Measurements from ENCODE around the gene ZCCHC14.
A peak's percentile ranks its signal among the peaks of the same experiment; 100 is the strongest.

The ZCCHC14 gene

DNA sequence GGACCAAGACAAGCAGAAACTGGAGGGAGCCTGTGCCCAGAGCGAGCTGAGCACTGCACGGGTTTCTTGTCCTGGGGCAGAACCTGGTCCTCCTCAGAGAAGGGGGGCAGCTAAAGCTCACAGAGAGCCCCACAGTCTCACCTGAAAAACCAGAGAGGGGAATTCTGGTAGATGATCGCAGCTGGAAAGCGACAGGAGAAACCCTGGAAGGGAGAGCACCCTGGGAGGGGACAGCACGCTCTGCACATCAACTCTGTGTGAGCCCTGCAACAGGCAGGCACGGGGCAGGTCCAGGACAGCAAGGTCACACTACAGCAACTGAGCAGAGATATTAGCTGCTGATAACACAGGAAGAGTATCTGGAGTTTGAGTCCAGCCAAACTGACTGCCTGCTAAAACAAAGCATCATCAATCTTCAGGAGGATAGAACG lies 18.2 kb downstream of the ZCCHC14 start:
- ATAC-seq = no peak

GRCh38 chr16:87474017-87474416 lies 18.8 kb downstream of the ZCCHC14 start:
- ATAC-seq = no peak

- ATAC-seq = no peak
These were observed 19.9 kb downstream of the ZCCHC14 start for GRCh38 chr16:87472935-87473334.

- ATAC-seq = no peak
These were observed 20.6 kb downstream of the ZCCHC14 start for GRCh38 chr16:87472142-87472778.

DNA sequence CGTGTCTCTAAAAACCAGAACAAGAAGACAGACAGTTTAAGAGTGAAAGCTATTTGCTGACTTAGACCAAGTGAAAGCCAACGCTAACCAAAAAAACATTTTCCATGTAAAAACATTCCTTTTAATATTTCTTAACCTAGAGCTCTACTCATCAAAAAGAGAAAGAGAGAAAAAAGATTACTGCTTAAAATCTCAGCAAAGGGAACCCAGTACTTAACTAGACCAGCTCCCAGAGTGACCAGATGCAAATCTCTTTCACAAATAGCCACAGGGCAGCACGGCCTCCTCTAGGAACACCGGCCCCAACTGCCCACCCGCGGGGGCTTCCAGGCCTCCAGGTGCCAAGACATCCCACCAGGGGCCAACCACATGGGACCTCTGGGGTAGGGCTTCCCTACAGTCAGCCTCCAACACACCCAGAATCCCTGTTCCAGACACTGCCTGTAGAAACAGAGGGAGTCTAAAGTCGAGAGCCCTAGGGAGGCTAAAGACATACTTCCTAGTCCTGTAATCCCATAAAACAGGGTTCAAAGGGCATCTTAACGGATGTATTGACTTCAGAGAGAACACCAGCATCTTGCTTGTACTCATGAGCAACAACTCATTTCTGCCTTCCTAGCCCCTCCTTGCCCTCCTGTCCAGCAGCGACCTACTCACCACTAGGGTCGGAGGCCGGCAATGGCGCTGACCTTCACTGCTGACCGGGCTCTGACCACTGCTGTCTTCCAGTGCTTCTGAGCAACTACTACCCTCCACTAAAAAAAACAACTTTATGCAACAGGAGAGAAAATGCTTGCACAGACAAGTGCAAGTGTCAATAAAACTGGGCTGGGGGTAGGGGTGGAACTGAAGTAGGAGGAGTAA lies 21.3 kb downstream of the ZCCHC14 start:
- ATAC-seq = no peak

DNA sequence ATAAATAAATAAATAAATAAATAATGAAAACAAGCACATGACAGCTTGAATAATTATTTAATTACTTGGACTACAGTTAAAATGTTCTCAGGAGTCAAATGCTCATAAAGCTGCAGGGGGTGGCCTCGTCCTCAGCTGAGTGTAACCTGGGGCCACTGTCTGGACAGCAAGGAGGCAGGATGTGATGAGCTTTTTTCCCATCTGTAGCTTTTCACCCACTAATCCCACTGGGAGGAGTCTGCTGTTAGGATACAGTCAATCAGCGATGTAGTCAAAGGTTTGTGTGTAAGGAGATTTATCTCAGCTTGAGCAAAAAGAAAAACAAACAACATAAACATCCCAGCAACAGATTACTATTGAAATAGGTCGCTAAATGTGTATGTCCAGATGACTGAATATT lies 22.5 kb downstream of the ZCCHC14 start:
- no peak for ATAC-seq

DNA sequence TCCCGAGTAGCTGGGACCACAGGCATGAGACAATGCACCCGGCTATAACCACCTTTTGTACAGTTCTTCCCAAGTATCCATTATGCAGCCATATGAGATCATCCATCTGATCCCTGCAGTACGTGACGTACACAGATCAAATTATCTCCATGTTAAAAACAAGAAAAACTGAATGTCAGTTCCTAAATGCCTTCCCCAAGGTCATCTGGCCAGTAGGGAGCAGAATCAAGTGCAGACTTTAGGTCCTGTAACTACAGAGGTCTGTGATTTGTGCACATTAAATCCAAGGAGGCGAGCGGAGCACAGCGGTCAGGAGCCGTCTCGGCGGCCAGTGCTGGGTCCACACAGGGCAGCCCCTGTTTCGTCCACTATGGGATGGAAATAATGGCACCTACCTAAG lies 23.7 kb downstream of the ZCCHC14 start:
- no peak for ATAC-seq

- ATAC-seq = no peak
These were observed 24.3 kb downstream of the ZCCHC14 start for GRCh38 chr16:87468550-87468949.

GRCh38 chr16:87466975-87467501 lies 25.8 kb downstream of the ZCCHC14 start:
- no peak for ATAC-seq

- ATAC-seq = no peak
These were observed 26.9 kb downstream of the ZCCHC14 start for GRCh38 chr16:87465879-87466278.

DNA sequence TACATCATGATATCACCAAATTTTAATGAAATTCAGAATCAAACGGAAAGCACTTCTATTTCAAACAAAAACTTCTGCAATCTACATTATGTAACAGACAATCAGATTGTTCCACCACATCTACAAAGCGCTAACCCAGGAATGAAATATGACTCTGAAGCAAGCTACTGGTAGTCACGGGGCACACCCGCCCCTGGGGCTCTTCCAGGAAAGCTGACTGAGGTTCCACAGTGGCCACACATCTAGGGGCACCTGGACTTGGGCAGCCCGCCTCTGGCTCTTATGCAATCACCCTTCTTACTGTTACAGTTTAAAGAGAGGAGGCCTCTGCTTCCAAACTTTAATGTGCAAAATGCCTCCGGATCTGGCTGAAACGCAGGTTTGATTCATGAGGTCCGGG lies 27.5 kb downstream of the ZCCHC14 start:
- ATAC-seq = peak; percentile 58 to 59

DNA sequence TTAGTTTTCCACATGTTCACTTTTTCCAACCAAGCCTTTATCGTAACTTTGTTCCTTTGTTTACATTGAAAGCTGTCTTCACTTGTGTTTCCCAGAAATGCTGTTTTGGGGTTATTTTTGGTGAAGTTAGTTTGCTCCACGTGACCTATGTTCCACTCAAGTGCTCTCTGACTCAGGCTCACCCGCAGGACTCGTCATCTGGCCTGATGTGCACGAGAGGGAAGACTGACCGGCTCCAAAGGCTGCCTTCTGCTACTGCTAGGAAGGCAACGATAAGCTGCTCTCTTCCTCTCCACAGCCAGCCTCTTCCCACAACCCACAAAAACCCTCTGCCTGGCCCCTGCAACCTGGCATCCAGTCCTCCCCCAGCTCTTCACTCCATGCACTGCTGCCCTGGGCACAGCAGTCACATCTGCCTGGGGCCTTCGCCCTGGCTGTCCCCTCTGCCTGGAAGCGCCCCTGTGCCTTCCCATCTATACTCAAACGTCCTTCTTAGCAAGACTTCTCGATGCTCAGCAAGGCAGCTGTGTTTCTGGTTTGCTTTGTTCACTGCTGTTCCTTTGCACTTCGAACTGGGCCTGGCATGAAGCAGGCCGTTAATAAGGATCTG lies 28.0 kb downstream of the ZCCHC14 start:
- peak; percentile 80 to 81 for ATAC-seq

DNA sequence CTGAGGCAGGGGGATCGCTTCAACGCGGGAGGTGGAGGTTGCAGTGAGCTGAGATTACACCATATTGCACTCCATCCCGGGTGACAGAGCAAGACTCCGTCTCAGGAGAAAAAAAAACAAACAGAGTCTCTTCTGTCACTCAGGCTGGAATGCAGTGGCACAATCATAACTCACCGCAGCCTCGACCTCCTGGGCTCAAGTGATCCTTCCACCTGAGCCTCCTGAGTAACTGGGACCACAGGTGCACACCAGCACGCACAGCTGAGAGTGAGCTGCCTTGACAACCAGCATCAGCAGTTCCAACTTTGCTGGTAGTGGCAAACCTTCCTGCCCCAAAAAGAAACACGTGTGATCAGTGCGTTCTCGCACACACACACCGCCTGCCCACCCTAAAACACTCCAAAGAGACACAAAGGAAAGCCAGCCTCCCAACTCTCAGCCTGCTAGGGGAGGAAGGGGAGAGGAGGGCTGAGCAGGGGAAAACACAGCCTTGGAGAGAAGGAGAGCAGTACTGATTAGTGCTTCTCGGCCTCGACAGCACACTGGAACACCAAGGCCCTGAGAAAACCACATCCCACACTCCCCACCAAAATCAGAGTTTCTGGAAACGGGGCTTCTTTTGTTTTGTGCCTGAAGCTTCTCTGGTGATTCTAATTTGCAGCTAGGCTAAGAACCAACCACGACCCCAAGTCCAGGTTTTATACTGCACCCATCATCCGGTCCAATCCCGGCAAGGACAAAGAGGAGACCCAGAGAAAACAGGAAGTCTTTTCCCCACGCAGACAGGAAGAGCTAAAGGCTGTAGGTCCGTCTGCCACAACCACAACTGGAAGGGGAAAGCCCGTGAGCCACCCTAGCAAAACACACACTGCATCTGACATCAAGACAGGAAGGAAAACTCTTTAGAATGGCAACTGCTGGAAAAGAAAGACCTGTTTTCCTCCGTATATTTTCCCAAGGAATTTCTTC lies 28.8 kb downstream of the ZCCHC14 start:
- peak; percentile 46 to 54 for ATAC-seq

DNA sequence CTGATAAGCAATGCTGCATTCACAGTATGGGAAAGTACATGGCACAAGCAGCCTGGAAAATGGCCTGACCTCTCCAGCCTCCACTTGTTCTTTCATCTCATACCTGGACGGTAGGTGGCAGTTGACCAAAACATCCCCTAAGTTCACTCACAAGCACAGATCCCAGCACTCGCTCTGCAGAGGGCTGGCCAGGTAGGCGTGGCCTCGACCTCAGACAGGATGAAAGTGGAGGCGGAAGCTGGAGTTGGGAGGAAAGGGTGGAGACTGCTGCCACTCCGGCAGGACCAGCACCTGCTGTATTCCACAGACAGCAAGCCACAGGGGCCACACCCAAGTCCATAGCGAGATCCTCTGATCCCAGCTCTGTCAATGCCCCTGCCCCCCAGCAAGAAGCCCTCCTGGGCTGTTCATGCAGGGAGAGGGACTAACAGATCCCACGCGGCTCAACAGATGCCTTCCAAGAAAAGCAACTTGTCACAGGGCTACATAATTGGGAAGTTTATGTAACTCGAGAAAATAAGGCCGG lies 31.3 kb downstream of the ZCCHC14 start:
- no peak for ATAC-seq

DNA sequence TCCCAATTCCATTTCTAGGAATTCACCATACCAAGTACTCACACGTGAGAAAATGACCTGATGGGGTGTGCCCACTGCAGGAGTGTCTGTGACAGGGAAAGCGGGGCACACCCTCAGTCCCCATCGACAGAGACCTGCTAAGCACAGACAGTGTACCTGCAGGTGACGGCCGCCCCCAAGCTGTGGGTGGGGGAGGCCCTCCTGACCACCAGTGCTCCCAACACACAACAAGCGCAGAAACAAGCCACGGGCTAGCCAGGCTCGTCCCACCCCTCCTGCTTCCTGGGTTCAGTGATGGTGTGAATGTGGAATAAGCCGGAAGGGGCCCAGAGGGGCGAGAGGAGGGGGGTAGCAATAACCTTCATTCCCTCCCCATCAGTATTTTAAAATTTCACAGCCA lies 31.9 kb downstream of the ZCCHC14 start:
- ATAC-seq = no peak

DNA sequence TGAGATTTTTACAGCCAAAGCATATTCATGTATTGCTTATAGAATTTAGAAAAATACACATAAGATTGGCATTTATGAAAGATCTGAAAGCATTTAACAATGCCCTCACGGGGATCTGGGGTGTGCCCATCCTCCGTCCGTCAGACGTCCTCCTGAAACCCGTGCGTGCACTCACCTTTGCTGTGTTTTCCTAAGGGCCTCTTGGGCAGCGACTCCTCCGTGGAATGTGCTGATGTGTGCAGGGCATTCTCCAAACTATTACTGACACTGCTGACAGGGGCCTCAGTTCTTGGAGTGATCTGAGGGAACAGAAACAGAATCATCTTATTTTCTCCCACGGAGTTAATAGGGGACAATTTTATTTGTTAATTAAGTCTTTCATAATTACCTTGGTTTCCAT lies 33.0 kb downstream of the ZCCHC14 start:
- no peak for ATAC-seq

DNA sequence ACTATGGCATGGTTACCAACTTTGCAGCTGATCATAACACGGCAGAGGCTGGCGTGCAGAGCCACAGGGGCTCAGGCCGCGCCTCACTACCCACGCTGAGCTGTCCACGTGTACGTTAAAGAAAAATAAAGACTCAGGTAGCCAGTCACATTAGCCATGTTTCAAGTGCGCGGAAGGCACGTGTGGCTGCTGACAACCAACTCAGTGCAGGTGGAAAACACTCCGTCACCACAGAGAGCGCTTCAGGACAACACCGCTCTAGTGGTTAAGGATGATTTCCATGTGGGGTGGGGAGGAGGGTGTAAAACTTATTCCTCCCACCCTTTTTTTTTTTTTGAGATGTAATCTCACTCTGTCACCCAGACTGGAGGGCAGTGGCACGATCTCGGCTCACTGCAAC lies 33.8 kb downstream of the ZCCHC14 start:
- peak in 1 of 2 donors; percentile 12 for ATAC-seq

- ATAC-seq = no peak
These were observed 34.4 kb downstream of the ZCCHC14 start for GRCh38 chr16:87458424-87458915.

- peak; percentile 83 for ATAC-seq
These were observed 35.0 kb downstream of the ZCCHC14 start for GRCh38 chr16:87457709-87458423.

DNA sequence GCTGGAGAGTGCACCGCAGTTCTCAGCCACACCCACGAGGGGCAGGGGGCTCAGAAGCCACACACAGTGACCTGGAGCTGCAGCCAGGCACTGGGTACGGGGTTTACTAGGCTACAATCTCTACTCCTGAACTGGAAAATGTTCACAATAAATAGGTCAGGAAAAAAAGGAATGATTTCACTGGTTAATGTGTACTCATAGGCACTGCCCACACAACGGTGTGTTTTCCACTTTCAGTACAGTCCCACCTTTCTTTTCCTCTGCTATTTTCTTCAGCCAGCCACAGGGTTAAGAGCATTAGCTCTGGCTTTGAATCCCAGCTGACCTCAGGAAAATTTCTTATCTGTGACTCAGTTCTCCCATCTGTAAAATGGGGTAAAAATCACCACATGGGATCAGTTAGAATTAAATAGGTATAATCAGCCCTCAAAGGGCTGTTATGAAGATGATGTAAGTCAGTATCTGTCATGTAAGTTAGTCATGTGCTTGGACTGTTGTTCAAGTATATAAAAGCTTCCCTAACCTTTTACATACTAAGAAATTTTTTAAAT lies 35.7 kb downstream of the ZCCHC14 start:
- ATAC-seq = peak; percentile 69 to 73

- no peak for ATAC-seq
These were observed 38.4 kb downstream of the ZCCHC14 start for GRCh38 chr16:87454391-87454790.

Measured in activated CD4-positive, CD25-positive, alpha-beta regulatory T cell treated with anti-CD3 and anti-CD28 coated beads, Interleukin-2, amount 50 U/mL, for 24 hours (primary cell).